Spinal cord (tissue), 10 donors: ENCODE measurements around the gene SLC4A11. TPM values are rescaled to one million over a fixed set of nuclear protein-coding genes. Genes with fewer than 3 reads are reported as not detected.

Experiments used
- DNase-seq, 6 donors: peaks; one replicate each; pipeline versions ENCODE4 v3.0.0 to v3.0.0-alpha.2; 2013 to 2015; ENCODE audit warnings: low spot score in 6 of 6, low read depth in 4 of 6
- H3K27ac ChIP-seq: one replicate; pipeline ENCODE4 v1.5.1; 2013; ENCODE audit warnings: low read depth, low read length, control low read depth
- H3K27me3 ChIP-seq: one replicate; pipeline ENCODE4 v1.6.1; 2013; ENCODE audit warnings: low read length; ENCODE audit not compliant: control insufficient read depth, insufficient read depth
- H3K36me3 ChIP-seq: one replicate; pipeline ENCODE4 v1.6.1; 2013; ENCODE audit warnings: low read length; ENCODE audit not compliant: control insufficient read depth, insufficient read depth
- H3K4me1 ChIP-seq: one replicate; pipeline ENCODE4 v1.6.1; 2013; ENCODE audit warnings: low read length; ENCODE audit not compliant: control insufficient read depth, insufficient read depth
- H3K4me3 ChIP-seq: one replicate; pipeline ENCODE4 v1.5.1; 2013; ENCODE audit warnings: low read depth, low read length, control low read depth
- H3K9me3 ChIP-seq: one replicate; pipeline ENCODE4 v1.6.1; 2013; ENCODE audit warnings: low read length; ENCODE audit not compliant: control insufficient read depth, insufficient read depth
- WGBS: methylation state at CpG from one replicate; pipeline ENCODE4 v1.1.5; 2013; ENCODE audit warnings: missing lambda C conversion rate; ENCODE audit not compliant: insufficient coverage; 5-methylcytosine and 5-hydroxymethylcytosine counted together
- polyA plus RNA-seq, 2 donors: library from polyadenylated mRNA; unstranded; fragments of 120-200 nt; gene quantifications; one replicate each; pipeline ENCODE4 v1.2.1, GENCODE V29; 2013; ENCODE audit not compliant: insufficient read length in 2 of 2
- total RNA-seq, 2 donors: library from RNA; depleted of rRNA in 1 of 2; stranded (reverse); fragments of 120-200 nt in 1 of 2; fragments of >200 nt in 1 of 2; gene quantifications; one replicate each; pipeline versions ENCODE4 v1.2.3 to v1.2.4, GENCODE V29; 2013 to 2014
- donor health status: healthy.

The SLC4A11 gene
- total and polyA plus RNA-seq, 4 donors: 0.20 to 1.3 (median 0.47) TPM

- Histone ChIP-seq H3K27ac (no peak overlapping the region), H3K27me3 (no peaks in the 10 kb centered on the region), H3K9me3 (no peaks in the 10 kb centered on the region), H3K36me3 (peaks cover 73% of the 10 kb centered on the region), H3K4me1 (peaks cover 11% of the 10 kb centered on the region), H3K4me3 (no peak overlapping the region)
- WGBS: 96% methylated on average over 4 of the region's 5 CpGs
- no peak for DNase-seq
These were observed 36.3 kb upstream of the SLC4A11 start for GRCh38 chr20:3275064-3275935.

GRCh38 chr20:3273371-3273770, 34.4 kb upstream of the SLC4A11 start:
- Histone ChIP-seq H3K27ac (no peak overlapping the region), H3K4me1 (peaks cover 11% of the 10 kb centered on the region), H3K27me3 (no peaks in the 10 kb centered on the region), H3K9me3 (no peaks in the 10 kb centered on the region), H3K36me3 (peaks cover 72% of the 10 kb centered on the region), H3K4me3 (no peak overlapping the region)
- DNase-seq: no peak
- WGBS: 90% methylated on average over 2 of the region's 4 CpGs

- Histone ChIP-seq H3K27me3 (no peaks in the 10 kb centered on the region), H3K27ac (no peak overlapping the region), H3K4me3 (no peak overlapping the region), H3K4me1 (peaks cover under 1% of the 10 kb centered on the region), H3K36me3 (peaks cover 70% of the 10 kb centered on the region), H3K9me3 (no peaks in the 10 kb centered on the region)
- DNase-seq: no peak
- no CpG with 5 or more reads among the region's 4 CpGs for WGBS
These were observed 31.1 kb upstream of the SLC4A11 start for GRCh38 chr20:3270051-3270450.

- Histone ChIP-seq H3K4me1 (no peaks in the 10 kb centered on the region), H3K27me3 (no peaks in the 10 kb centered on the region), H3K27ac (no peak overlapping the region), H3K36me3 (peaks cover 78% of the 10 kb centered on the region), H3K9me3 (no peaks in the 10 kb centered on the region), H3K4me3 (no peak overlapping the region)
- no peak for DNase-seq
These were observed 23.6 kb upstream of the SLC4A11 start for GRCh38 chr20:3262566-3262965.

GRCh38 chr20:3258429-3258828, 19.4 kb upstream of the SLC4A11 start:
- H3K27me3 ChIP-seq: no peaks in the 10 kb centered on the region
- no peak for DNase-seq
- H3K4me1 ChIP-seq: no peaks in the 10 kb centered on the region
- H3K9me3 ChIP-seq: no peaks in the 10 kb centered on the region
- H3K27ac ChIP-seq: no peak overlapping the region
- 93% methylated on average over 3 of the region's 5 CpGs for WGBS
- peaks cover 91% of the 10 kb centered on the region for H3K36me3 ChIP-seq
- no peak overlapping the region for H3K4me3 ChIP-seq

GRCh38 chr20:3255728-3256127, 16.7 kb upstream of the SLC4A11 start:
- no peaks in the 10 kb centered on the region for H3K9me3 ChIP-seq
- WGBS: 99% methylated on average over 5 of the region's 5 CpGs
- H3K27ac ChIP-seq: no peak overlapping the region
- no peak overlapping the region for H3K4me3 ChIP-seq
- no peak for DNase-seq
- no peaks in the 10 kb centered on the region for H3K27me3 ChIP-seq
- peaks cover 94% of the 10 kb centered on the region for H3K36me3 ChIP-seq
- H3K4me1 ChIP-seq: no peaks in the 10 kb centered on the region

GRCh38 chr20:3251806-3252205, 12.8 kb upstream of the SLC4A11 start:
- Histone ChIP-seq H3K4me1 (peaks cover 12% of the 10 kb centered on the region), H3K27ac (no peak overlapping the region), H3K27me3 (peaks cover 14% of the 10 kb centered on the region), H3K4me3 (no peak overlapping the region), H3K9me3 (no peaks in the 10 kb centered on the region), H3K36me3 (peaks cover 78% of the 10 kb centered on the region)
- peak in 1 of 6 donors; percentile 35 for DNase-seq
- 76% methylated on average over 8 of the region's 8 CpGs for WGBS

GRCh38 chr20:3250091-3250504, 11.1 kb upstream of the SLC4A11 start:
- Histone ChIP-seq H3K27ac (no peak overlapping the region), H3K36me3 (peaks cover 61% of the 10 kb centered on the region), H3K9me3 (no peaks in the 10 kb centered on the region), H3K4me3 (no peak overlapping the region), H3K27me3 (peaks cover 14% of the 10 kb centered on the region), H3K4me1 (peaks cover 12% of the 10 kb centered on the region)
- WGBS: 50% methylated on average over 9 of the region's 10 CpGs
- no peak for DNase-seq

- peaks cover 12% of the 10 kb centered on the region for H3K4me1 ChIP-seq
- no peak overlapping the region for H3K4me3 ChIP-seq
- peaks cover 51% of the 10 kb centered on the region for H3K36me3 ChIP-seq
- no peaks in the 10 kb centered on the region for H3K9me3 ChIP-seq
- H3K27me3 ChIP-seq: peaks cover 14% of the 10 kb centered on the region
- no peak overlapping the region for H3K27ac ChIP-seq
- DNase-seq: no peak
- WGBS: 0% methylated on average over 5 of the region's 18 CpGs
These were observed 10.0 kb upstream of the SLC4A11 start for GRCh38 chr20:3248993-3249347.
